ENCODE data around the gene ITPRIPL2.

Gene ITPRIPL2

DNA sequence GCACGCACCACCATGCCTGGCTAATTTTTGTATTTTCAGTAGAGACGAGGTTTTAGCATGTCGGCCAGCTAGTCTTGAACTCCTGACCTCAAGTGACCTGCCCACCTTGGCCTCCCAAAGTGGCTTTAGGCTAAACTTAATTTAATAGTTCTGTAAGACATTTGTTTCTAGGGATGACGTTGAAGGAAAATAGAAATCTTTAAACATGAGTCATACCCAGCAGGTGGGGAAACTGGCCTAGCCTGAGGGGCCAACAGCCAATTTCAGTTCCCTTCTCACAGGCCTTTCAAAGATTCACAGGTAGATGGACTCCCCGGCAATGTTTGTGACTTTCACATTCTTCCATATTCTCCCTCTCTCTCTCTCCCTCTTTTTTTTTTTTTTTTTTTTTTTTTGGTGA, 18.1 kb upstream of the ITPRIPL2 start:
- Histone ChIP-seq H3K4me1 (ENCODE audit: control insufficient read depth, insufficient read depth, low read length) (peaks cover 9% of the 10 kb centered on the region), H3K4me3 (ENCODE audit: low read length) (no peak overlapping the region), H3K9me3 (ENCODE audit: control insufficient read depth, low read length) (peaks cover 9% of the 10 kb centered on the region), H3K27me3 (replicated peaks; ENCODE audit: control insufficient read depth, insufficient read depth, low read length) (no peaks in the 10 kb centered on the region), H3K9ac (ENCODE audit: low read length) (no peak overlapping the region), H3K36me3 (ENCODE audit: control insufficient read depth, insufficient read depth, low read length, severe bottlenecking) (no peaks in the 10 kb centered on the region)
- DNase-seq (ENCODE audit: low read depth) = no peak

DNA sequence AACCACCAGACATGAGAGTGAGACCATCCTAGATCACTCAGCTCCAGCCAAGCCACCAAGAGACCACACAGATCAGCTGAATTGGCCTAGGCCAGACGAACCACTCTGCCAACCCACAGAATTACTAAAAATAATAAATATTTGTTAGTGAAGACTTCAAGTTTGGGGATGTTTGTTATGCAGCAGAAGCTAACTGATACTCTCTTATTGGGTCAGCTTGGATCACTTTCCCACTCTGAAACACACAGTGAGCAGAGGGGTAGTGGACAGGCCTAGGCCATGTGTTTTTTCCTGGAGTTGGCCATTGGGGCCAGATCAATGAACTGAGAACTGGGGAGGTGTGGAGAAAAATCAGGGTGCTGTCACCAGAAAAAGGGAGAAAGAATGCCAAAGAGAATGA, 15.6 kb upstream of the ITPRIPL2 start:
- H3K9ac ChIP-seq (ENCODE audit: low read length) = no peak overlapping the region
- no peaks in the 10 kb centered on the region for H3K36me3 ChIP-seq (ENCODE audit: control insufficient read depth, insufficient read depth, low read length, severe bottlenecking)
- H3K9me3 ChIP-seq (ENCODE audit: control insufficient read depth, low read length) = peaks cover 9% of the 10 kb centered on the region
- H3K4me1 ChIP-seq (ENCODE audit: control insufficient read depth, insufficient read depth, low read length) = no peaks in the 10 kb centered on the region
- no peak overlapping the region for H3K4me3 ChIP-seq (ENCODE audit: low read length)
- H3K27me3 ChIP-seq (replicated peaks; ENCODE audit: control insufficient read depth, insufficient read depth, low read length) = no peaks in the 10 kb centered on the region
- no peak for DNase-seq (ENCODE audit: low read depth)

DNA sequence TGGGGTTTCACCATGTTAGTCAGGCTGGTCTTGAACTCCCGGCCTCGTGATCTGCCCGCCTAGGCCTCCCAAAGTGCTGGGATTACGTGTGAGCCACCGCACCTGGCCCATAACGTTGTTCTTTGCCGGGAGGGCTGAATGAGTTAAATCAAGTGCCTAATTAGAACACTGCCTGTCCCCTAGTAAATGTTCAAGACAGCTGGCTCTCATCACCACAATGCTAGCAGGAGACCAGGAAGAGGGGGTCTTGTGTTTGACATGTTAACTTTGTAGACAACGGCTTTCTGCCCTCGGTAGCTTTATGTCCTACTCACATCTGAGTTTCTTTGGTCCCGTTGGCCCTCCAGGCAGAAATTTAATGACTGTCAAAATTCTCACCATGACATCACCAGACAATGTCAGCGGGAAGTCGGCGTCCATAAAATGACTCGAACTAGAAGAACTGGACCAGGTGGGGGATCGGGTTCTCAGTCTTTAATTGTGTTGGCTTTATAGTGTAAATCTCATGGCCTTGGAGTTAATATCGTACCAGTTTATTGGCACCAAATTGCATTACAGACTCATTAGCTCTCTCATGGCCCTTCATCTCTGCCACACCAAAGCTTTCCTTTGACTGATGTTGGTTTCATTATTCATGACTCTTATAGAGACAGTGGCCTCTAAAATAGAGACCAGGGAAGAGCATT, 11.4 kb upstream of the ITPRIPL2 start:
- Histone ChIP-seq H3K4me1 (ENCODE audit: control insufficient read depth, insufficient read depth, low read length) (peaks cover 2% of the 10 kb centered on the region), H3K9ac (ENCODE audit: low read length) (no peak overlapping the region), H3K9me3 (ENCODE audit: control insufficient read depth, low read length) (peaks cover 9% of the 10 kb centered on the region), H3K4me3 (ENCODE audit: low read length) (no peak overlapping the region), H3K36me3 (ENCODE audit: control insufficient read depth, insufficient read depth, low read length, severe bottlenecking) (no peaks in the 10 kb centered on the region), H3K27me3 (replicated peaks; ENCODE audit: control insufficient read depth, insufficient read depth, low read length) (no peaks in the 10 kb centered on the region)
- DNase-seq (ENCODE audit: low read depth) = no peak

DNA sequence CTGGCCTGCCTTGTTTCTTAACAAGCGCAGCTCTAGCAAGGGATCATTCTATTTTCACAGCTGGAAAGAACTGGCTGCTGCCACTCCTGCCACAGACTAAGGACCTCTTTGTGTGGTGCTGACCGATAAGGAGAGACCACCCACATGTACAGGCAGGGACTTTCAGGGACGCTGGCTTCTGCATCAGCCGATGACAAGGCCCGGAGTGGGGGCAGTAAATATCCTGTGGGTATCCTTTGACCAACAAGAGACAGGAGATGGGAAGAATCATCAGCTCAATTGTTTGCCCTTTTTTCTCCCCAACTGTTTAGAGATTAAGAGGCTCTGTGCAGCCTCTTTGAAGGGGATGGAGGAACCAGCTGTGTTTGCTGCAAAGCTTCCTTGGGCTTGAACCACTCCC, 9.2 kb upstream of the ITPRIPL2 start:
- H3K36me3 ChIP-seq (ENCODE audit: control insufficient read depth, insufficient read depth, low read length, severe bottlenecking) = no peaks in the 10 kb centered on the region

DNA sequence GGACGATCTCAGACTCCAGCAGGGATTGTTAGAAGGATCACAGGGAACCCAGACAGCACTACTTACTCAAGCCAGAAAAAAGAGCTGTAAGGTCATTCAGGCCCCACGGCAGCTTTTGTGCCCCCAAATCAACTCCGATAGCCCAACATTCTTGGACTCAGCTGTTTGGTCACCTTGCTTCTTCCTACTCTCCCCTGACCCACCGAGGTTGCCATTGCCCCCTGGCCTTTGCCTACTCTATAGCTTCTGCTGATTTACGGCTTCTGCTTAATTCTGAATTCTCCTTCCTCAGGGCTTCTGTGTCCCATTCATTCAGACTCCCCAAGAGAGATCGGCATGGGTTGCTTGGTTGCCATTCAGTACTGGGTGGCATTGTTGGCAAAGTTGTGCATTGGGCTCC, 8.6 kb upstream of the ITPRIPL2 start:
- no peak overlapping the region for H3K4me3 ChIP-seq (ENCODE audit: low read length)
- H3K36me3 ChIP-seq (ENCODE audit: control insufficient read depth, insufficient read depth, low read length, severe bottlenecking) = no peaks in the 10 kb centered on the region
- no peak overlapping the region for H3K9ac ChIP-seq (ENCODE audit: low read length)
- no peaks in the 10 kb centered on the region for H3K27me3 ChIP-seq (replicated peaks; ENCODE audit: control insufficient read depth, insufficient read depth, low read length)
- peaks cover under 1% of the 10 kb centered on the region for H3K9me3 ChIP-seq (ENCODE audit: control insufficient read depth, low read length)
- no peak for DNase-seq (ENCODE audit: low read depth)
- peaks cover 7% of the 10 kb centered on the region for H3K4me1 ChIP-seq (ENCODE audit: control insufficient read depth, insufficient read depth, low read length)

More for the DNA sequence above, 9.2 kb upstream of the ITPRIPL2 start:
- H3K9ac ChIP-seq (ENCODE audit: low read length) = no peak overlapping the region
- peaks cover 7% of the 10 kb centered on the region for H3K4me1 ChIP-seq (ENCODE audit: control insufficient read depth, insufficient read depth, low read length)
- H3K27me3 ChIP-seq (replicated peaks; ENCODE audit: control insufficient read depth, insufficient read depth, low read length) = no peaks in the 10 kb centered on the region
- H3K4me3 ChIP-seq (ENCODE audit: low read length) = no peak overlapping the region
- DNase-seq (ENCODE audit: low read depth) = no peak
- peaks cover 3% of the 10 kb centered on the region for H3K9me3 ChIP-seq (ENCODE audit: control insufficient read depth, low read length)

DNA sequence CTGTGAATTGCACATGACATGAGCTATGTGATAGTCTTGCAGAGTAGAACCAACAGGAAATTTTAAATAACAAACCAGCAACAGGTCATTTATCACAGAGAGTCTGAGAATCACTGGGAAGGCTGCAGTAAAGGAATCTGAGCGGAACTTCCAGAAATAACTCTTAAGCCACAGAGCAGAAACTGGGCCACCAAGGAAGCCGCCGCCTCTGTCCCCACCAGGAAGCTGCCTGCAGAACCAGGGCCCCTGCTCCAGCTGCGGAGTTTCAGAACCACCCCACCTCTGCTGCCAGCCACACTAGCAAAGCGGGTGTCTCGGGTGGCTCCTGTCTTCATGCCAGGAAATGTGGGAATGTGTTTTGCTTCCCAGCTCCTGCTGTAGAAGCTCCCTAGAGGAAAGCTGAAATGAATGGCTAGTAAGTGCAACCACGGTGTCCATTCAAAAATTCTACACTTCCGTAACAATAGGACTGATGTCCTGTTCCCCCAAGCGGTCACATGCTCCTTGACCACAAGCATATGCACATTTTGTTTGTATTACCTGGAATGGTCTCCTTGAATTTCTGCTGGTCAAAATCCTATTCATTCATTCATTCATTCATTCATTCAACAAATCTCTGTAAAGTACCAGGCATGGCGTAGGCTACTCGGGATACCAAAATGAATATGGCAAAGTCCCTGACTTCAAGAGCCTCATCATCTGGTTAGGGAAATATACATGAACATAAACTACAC, 7.7 kb upstream of the ITPRIPL2 start:
- Histone ChIP-seq H3K4me3 (ENCODE audit: low read length) (no peak overlapping the region), H3K4me1 (ENCODE audit: control insufficient read depth, insufficient read depth, low read length) (peaks cover 7% of the 10 kb centered on the region), H3K9me3 (ENCODE audit: control insufficient read depth, low read length) (no peaks in the 10 kb centered on the region), H3K9ac (ENCODE audit: low read length) (no peak overlapping the region), H3K27me3 (replicated peaks; ENCODE audit: control insufficient read depth, insufficient read depth, low read length) (no peaks in the 10 kb centered on the region), H3K36me3 (ENCODE audit: control insufficient read depth, insufficient read depth, low read length, severe bottlenecking) (no peaks in the 10 kb centered on the region)
- no peak for DNase-seq (ENCODE audit: low read depth)

DNA sequence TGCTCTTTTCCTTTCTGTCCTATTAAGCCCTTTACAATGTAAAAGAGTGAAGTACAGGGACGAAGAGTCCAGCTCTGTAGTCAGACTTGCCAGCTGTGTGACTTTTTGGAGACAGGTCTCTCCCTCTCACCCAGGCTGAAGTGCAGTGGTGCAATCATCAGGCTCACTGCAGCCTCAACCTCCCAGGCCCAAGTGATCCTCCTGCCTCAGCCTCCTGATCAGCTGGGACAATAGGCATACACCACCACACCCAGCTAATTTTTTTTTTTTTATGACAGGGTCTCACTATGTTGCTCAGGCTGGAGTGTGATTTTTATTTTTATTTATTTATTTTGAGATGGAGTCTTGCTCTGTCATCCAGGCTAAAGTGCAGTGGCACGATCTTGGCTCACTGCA, 7.1 kb upstream of the ITPRIPL2 start:
- Histone ChIP-seq H3K36me3 (ENCODE audit: control insufficient read depth, insufficient read depth, low read length, severe bottlenecking) (no peaks in the 10 kb centered on the region), H3K9ac (ENCODE audit: low read length) (no peak overlapping the region), H3K27me3 (replicated peaks; ENCODE audit: control insufficient read depth, insufficient read depth, low read length) (no peaks in the 10 kb centered on the region), H3K4me1 (ENCODE audit: control insufficient read depth, insufficient read depth, low read length) (peaks cover 7% of the 10 kb centered on the region), H3K4me3 (ENCODE audit: low read length) (no peak overlapping the region), H3K9me3 (ENCODE audit: control insufficient read depth, low read length) (no peaks in the 10 kb centered on the region)
- no peak for DNase-seq (ENCODE audit: low read depth)

DNA sequence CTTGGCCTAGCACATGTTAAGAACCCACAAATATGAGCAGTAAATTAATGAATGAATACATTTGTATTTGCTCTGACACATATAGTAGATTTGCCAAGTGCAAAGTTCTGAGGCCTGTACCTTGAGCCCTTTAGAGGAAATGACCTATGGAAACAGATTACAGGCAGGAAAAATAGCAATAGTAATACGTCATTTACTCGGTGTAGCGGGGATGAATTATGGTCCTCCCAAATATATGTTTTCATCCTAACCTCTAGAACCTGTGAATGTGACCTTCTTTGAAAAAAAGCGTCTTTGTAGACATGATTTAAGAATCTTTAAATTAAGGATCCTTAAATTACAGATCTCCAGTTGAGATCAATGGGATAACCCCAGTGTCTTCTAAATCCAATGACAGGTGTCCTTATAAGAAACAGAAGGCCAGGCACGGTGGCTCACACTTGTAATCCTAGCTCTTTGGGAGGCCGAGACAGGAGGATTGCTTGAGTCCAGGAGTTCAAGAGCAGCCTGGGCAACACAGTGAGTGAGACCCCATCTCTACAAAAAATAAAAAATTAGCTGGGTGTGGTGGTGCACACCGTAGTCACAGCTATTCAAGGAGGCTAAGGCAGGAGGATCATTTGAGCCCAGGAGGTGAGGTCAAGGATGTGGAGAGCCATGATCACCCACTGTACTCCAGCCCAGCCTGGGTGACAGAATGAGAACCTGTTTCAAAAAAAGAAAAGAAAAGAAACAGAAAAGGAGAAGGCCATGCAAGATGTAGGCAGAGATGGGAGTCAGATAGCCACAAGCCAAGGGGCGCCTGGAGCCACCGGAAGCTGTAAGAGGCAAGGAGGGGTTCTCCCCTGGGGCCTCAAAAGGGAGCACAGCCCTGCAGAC, 5.1 kb upstream of the ITPRIPL2 start:
- no peaks in the 10 kb centered on the region for H3K36me3 ChIP-seq (ENCODE audit: control insufficient read depth, insufficient read depth, low read length, severe bottlenecking)
- H3K9me3 ChIP-seq (ENCODE audit: control insufficient read depth, low read length) = no peaks in the 10 kb centered on the region
- H3K4me1 ChIP-seq (ENCODE audit: control insufficient read depth, insufficient read depth, low read length) = peaks cover 13% of the 10 kb centered on the region
- no peak overlapping the region for H3K9ac ChIP-seq (ENCODE audit: low read length)
- no peaks in the 10 kb centered on the region for H3K27me3 ChIP-seq (replicated peaks; ENCODE audit: control insufficient read depth, insufficient read depth, low read length)
- H3K4me3 ChIP-seq (ENCODE audit: low read length) = no peak overlapping the region
- no peak for DNase-seq (ENCODE audit: low read depth)

DNA sequence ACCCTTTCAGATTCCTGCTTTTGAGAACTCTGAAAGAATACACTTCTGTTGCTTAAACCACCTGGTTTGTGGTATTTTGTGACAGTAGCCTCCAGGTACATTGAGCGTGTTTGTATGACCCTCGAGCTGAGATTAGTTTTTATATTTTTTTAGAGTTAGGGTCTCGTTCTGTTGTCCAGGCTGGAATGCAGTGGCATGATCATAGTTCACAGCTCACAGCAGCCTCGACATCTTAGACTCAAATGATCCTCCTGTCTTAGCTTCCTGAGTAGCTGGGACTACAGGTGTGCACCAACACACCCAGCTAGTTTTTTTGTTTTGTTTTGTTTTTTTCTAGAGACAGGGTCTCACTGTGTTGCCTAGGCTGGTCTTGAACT, 4.5 kb upstream of the ITPRIPL2 start:
- Histone ChIP-seq H3K4me3 (ENCODE audit: low read length) (no peak overlapping the region), H3K36me3 (ENCODE audit: control insufficient read depth, insufficient read depth, low read length, severe bottlenecking) (no peaks in the 10 kb centered on the region), H3K9me3 (ENCODE audit: control insufficient read depth, low read length) (no peaks in the 10 kb centered on the region), H3K4me1 (ENCODE audit: control insufficient read depth, insufficient read depth, low read length) (peaks cover 13% of the 10 kb centered on the region), H3K27me3 (replicated peaks; ENCODE audit: control insufficient read depth, insufficient read depth, low read length) (no peaks in the 10 kb centered on the region), H3K9ac (ENCODE audit: low read length) (no peak overlapping the region)
- DNase-seq (ENCODE audit: low read depth) = no peak

DNA sequence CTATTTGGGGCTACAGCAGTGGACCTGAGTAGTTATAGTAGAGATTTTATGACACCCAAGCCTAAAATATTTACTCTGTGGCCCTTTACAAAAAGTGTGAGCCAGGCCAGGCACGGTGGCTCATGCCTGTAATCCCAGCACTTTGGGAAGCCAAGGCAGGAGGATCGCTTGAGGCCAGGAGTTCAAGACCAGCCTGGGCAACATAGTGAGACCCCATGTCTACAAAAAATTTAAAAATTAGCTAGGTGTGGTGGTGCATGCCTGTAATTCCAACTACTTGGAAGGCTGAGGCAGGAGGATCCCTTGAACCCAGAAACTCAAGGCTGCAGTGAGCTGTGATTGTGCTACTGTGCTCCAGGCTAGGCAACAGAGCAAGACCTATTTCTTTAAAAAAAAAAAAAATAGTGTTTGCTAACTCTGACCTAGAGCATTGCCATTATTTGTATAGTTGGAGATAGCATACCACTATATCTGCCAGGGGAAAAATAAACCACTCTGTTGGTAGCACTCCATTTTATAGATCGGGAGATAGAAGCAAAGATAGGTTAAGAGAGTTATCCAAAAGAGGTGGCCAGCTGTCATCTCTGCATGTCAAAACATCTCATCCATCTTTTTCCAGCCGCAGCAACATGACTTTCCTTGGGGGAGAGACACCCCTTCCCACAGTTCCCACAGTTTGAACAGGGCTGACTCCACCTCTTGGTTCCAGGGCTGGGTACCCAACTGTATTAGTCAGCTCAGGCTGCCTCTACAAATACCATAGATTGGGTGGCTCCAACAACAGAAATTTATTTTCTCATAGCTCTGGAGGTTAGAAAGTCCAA, 3.0 kb upstream of the ITPRIPL2 start:
- no peak overlapping the region for H3K4me3 ChIP-seq (ENCODE audit: low read length)
- no peaks in the 10 kb centered on the region for H3K27me3 ChIP-seq (replicated peaks; ENCODE audit: control insufficient read depth, insufficient read depth, low read length)
- H3K4me1 ChIP-seq (ENCODE audit: control insufficient read depth, insufficient read depth, low read length) = peaks cover 21% of the 10 kb centered on the region
- no peak for DNase-seq (ENCODE audit: low read depth)
- no peaks in the 10 kb centered on the region for H3K9me3 ChIP-seq (ENCODE audit: control insufficient read depth, low read length)
- no peak overlapping the region for H3K9ac ChIP-seq (ENCODE audit: low read length)
- H3K36me3 ChIP-seq (ENCODE audit: control insufficient read depth, insufficient read depth, low read length, severe bottlenecking) = peaks cover 6% of the 10 kb centered on the region

DNA sequence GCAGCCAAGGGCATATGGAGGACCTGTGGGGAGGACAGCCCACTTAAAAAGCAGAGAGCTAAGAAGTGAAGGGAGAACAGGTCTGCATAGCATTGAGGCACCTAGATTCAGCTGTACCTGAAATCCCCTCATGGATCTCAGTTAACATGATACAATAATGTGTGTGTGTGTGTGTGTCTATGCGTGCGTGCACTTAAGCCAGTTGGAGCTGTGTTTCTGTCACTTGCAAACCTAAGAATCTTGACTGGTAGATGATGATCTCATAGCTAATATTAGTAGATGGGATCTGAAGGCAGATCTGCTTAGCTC, 1.7 kb upstream of the ITPRIPL2 start:
- Histone ChIP-seq H3K36me3 (ENCODE audit: control insufficient read depth, insufficient read depth, low read length, severe bottlenecking) (peaks cover 10% of the 10 kb centered on the region), H3K9me3 (ENCODE audit: control insufficient read depth, low read length) (no peaks in the 10 kb centered on the region), H3K4me3 (ENCODE audit: low read length) (no peak overlapping the region), H3K4me1 (ENCODE audit: control insufficient read depth, insufficient read depth, low read length) (peaks cover 34% of the 10 kb centered on the region), H3K9ac (ENCODE audit: low read length) (no peak overlapping the region), H3K27me3 (replicated peaks; ENCODE audit: control insufficient read depth, insufficient read depth, low read length) (no peaks in the 10 kb centered on the region)
- DNase-seq (ENCODE audit: low read depth) = no peak

Measured in adipocyte (in vitro differentiated cells).